GM08714 (cell line): ENCODE data around the gene GDPD5.

ENCODE experiments used
- H3K4me3 ChIP-seq: fragments of 200-500 bp; sonication (Bioruptor generic); 2 replicates; pipeline ENCODE4 v1.5.1; 2014; ENCODE audit warnings: mild to moderate bottlenecking, low read length, inconsistent platforms
- ZNF274 ChIP-seq: IDR thresholded peaks from 2 replicates; pipeline ENCODE4 v1.6.1; 2012; ENCODE audit warnings: mild to moderate bottlenecking, low read depth, low read length

Gene GDPD5

GRCh38 chr11:75562836-75563484 is 37.2 kb upstream of the GDPD5 start:
- peak overlapping the region; percentile 83 for H3K4me3 ChIP-seq
- no peak for TF ChIP-seq ZNF274

GRCh38 chr11:75562048-75562835 is 36.5 kb upstream of the GDPD5 start, which contains the start of gene SERPINH1:
Gene SERPINH1, plus strand, starts transcription at chr11:75562253. Its CDS starts 4,097 bp downstream, at chr11:75566350.
- no peak for TF ChIP-seq ZNF274
- peak within 1 kb of the TSS; percentile 83 for H3K4me3 ChIP-seq

GRCh38 chr11:75561426-75562047 is 35.8 kb upstream of the GDPD5 start:
- peak overlapping the region; percentile 83; the same call in 1 of the 2 replicates for H3K4me3 ChIP-seq
- TF ChIP-seq ZNF274 = no peak

GRCh38 chr11:75560644-75561043 is 34.9 kb upstream of the GDPD5 start:
- H3K4me3 ChIP-seq = no peak overlapping the region
- no peak for TF ChIP-seq ZNF274

- TF ChIP-seq ZNF274 = no peak
- no peak overlapping the region for H3K4me3 ChIP-seq
Observed at GRCh38 chr11:75558939-75559843, 33.5 kb upstream of the GDPD5 start.

- no peak overlapping the region for H3K4me3 ChIP-seq
- no peak for TF ChIP-seq ZNF274
Observed at GRCh38 chr11:75557666-75558494, 32.1 kb upstream of the GDPD5 start.

GRCh38 chr11:75556275-75556674 is 30.5 kb upstream of the GDPD5 start:
- TF ChIP-seq ZNF274 = no peak
- no peak overlapping the region for H3K4me3 ChIP-seq

- no peak for TF ChIP-seq ZNF274
- no peak overlapping the region for H3K4me3 ChIP-seq
Observed at GRCh38 chr11:75555079-75555811, 29.5 kb upstream of the GDPD5 start.

GRCh38 chr11:75554258-75555022 is 28.7 kb upstream of the GDPD5 start:
- no peak for TF ChIP-seq ZNF274
- no peak overlapping the region for H3K4me3 ChIP-seq

GRCh38 chr11:75553889-75554257 is 28.1 kb upstream of the GDPD5 start:
- H3K4me3 ChIP-seq = no peak overlapping the region
- no peak for TF ChIP-seq ZNF274

GRCh38 chr11:75553182-75553581 is 27.4 kb upstream of the GDPD5 start:
- no peak for TF ChIP-seq ZNF274
- no peak overlapping the region for H3K4me3 ChIP-seq

- TF ChIP-seq ZNF274 = no peak
- H3K4me3 ChIP-seq = no peak overlapping the region
Observed at GRCh38 chr11:75549370-75549958, 23.7 kb upstream of the GDPD5 start.
